ENCODE measurements around the gene SPATA13. TPM values are rescaled to one million over a fixed set of nuclear protein-coding genes. Genes with fewer than 3 reads are reported as not detected.

Gene SPATA13
- total RNA-seq (2022; extraction: Qiagen RNA extraction): 6.4 to 8.9 TPM (median 7.7 TPM) in 5 replicates

DNA sequence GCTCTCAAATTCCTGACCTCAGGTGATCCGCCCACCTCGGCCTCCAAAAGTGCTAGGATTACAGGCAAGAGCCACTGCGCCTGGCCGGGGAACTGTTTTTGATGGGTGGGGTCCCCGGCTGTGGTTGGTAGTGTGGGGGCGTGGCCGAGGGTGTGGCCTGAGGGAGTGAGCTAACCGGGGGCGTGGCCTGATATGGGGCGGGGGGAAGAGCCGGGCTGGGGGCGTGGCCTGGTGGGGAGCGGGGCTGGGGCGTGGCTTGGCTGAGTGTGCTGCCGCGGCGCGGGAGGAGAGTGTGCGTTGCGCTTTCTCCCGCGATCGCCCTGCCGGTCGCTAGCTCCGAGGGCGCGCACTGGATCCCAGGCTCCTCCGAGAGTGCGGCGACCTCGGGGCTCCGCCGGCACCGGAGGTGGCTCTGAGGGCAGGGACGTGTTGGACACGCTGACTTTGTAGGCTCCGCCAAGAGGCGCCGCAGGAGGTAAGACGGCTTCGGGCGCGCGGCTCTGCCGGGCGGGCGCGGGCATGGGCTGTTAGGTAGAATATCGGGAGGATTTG lies at the start of gene SPATA13:
TSS of gene SPATA13 (plus strand) at position 263 of the 552 bp plus-strand sequence. CDS start 62,210 bp downstream, outside the sequence.

DNA sequence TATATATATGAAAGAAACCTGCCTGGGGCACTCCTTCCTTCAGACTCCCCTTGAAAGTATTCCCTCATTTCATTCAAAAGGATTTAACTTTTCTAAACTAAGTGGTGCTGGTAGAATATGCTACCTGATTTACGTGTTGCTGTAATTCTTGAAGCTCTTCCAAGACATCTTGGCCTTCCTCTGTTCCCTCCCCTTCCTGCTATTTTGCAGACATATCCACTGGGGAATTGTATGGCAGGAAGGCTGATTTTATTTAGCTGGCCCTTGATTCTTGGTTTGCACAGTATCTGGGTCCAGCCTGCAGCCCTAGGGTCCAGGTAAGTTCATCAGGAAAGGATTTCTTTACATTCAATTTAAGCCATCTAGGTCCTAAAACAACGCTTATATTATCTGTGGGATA lies 148.8 kb downstream of the SPATA13 start, which contains the start of gene C1QTNF9:
TSS of gene C1QTNF9 (plus strand) at position 281 of the 400 bp plus-strand sequence. CDS start 6,424 bp downstream, outside the sequence.

Other genes starting within 250 kb of the SPATA13 start
- gene C1QTNF9, start 148.9 kb downstream of the SPATA13 start, total RNA-seq (2022; extraction: Qiagen RNA extraction): not detected in 5 replicates

All from A549 treated with Hydrocortisone at 1 μM for 4 hours (cell line).